OCI-LY1 (cell line): ENCODE data around the gene PRXL2C.

Source experiments
- H2AFZ ChIP-seq: fragments of 200-600 bp; sonication (generic), shearing (Covaris generic); 2 replicates; pipeline ENCODE4 v1.6.0; 2014; ENCODE audit warnings: antibody characterized with exemption, mild to moderate bottlenecking, low read length
- H3F3A ChIP-seq: fragments of 200-600 bp; sonication (generic), shearing (Covaris generic); 2 replicates; pipeline ENCODE4 v1.6.0; 2014; ENCODE audit warnings: mild to moderate bottlenecking, antibody characterized with exemption, low read length, moderate library complexity; ENCODE audit not compliant: insufficient read depth
- H3K27ac ChIP-seq: fragments of 200-600 bp; sonication (generic); 2 replicates; pipeline ENCODE4 v1.5.1; 2014; ENCODE audit warnings: low read length, mixed run types, mild to moderate bottlenecking, low read depth; ENCODE audit not compliant: poor library complexity, severe bottlenecking
- H3K27me3 ChIP-seq: fragments of 200-600 bp; sonication (generic); 2 replicates; pipeline ENCODE4 v1.6.0; 2014; ENCODE audit warnings: antibody characterized with exemption, mild to moderate bottlenecking, low read length, moderate library complexity; ENCODE audit not compliant: insufficient read depth
- H3K36me3 ChIP-seq: fragments of 200-600 bp; sonication (generic); 2 replicates; pipeline ENCODE4 v1.6.1; 2014; ENCODE audit warnings: mild to moderate bottlenecking, antibody characterized with exemption, low read length, moderate library complexity, mixed read lengths; ENCODE audit not compliant: insufficient read depth
- H3K4me1 ChIP-seq: fragments of 200-600 bp; sonication (generic); 2 replicates; pipeline ENCODE4 v1.5.1; 2014; ENCODE audit warnings: mild to moderate bottlenecking, low read length, moderate library complexity; ENCODE audit not compliant: insufficient read depth, severe bottlenecking
- H3K4me2 ChIP-seq: fragments of 200-600 bp; sonication (generic), shearing (Covaris generic); 2 replicates; pipeline ENCODE4 v1.6.1; 2014; ENCODE audit warnings: low read length
- H3K4me3 ChIP-seq: fragments of 200-600 bp; sonication (generic); 2 replicates; pipeline ENCODE4 v1.5.1; 2014; ENCODE audit warnings: low read length, low read depth, mild to moderate bottlenecking, mixed read lengths; ENCODE audit not compliant: poor library complexity, severe bottlenecking
- H3K79me2 ChIP-seq: fragments of 200-600 bp; shearing (Covaris generic); 2 replicates; pipeline ENCODE4 v1.6.1; 2016; ENCODE audit warnings: mixed run types, low read length, mixed read lengths; ENCODE audit not compliant: insufficient read depth
- H3K9ac ChIP-seq: fragments of 200-600 bp; sonication (generic), shearing (Covaris generic); 2 replicates; pipeline ENCODE4 v1.6.1; 2014; ENCODE audit warnings: mild to moderate bottlenecking, low read length, mixed read lengths
- H3K9me2 ChIP-seq: fragments of 200-600 bp; sonication (generic), shearing (Covaris generic); 2 replicates; pipeline ENCODE4 v1.6.1; 2014; ENCODE audit warnings: low read depth, mild to moderate bottlenecking, low read length, mixed read lengths
- H3K9me3 ChIP-seq: fragments of 200-600 bp; shearing (Covaris generic); 2 replicates; pipeline ENCODE4 v1.6.1; 2014; ENCODE audit warnings: low read length, mixed read lengths
- H4K20me1 ChIP-seq: fragments of 200-600 bp; sonication (generic), shearing (Covaris generic); 2 replicates; pipeline ENCODE4 v1.6.0; 2016; ENCODE audit warnings: mild to moderate bottlenecking, low read length; ENCODE audit not compliant: insufficient read depth
- EZH2 ChIP-seq: fragments of 200-600 bp; sonication (generic), shearing (Covaris generic); IDR thresholded peaks from 2 replicates; pipeline ENCODE4 v1.8.0; 2017; ENCODE audit warnings: borderline replicate concordance, mixed run types, mild to moderate bottlenecking, antibody characterized with exemption, low read length, moderate library complexity, mixed read lengths
- TF ChIP-seq, protein P1 (sequence below): fragments of 200-600 bp; sonication (generic), shearing (Covaris generic); IDR thresholded peaks from 2 replicates; pipeline ENCODE4 v1.5.1; 2017; ENCODE audit warnings: mild to moderate bottlenecking, antibody characterized with exemption, low read length, moderate library complexity, mixed read lengths

Gene PRXL2C

DNA sequence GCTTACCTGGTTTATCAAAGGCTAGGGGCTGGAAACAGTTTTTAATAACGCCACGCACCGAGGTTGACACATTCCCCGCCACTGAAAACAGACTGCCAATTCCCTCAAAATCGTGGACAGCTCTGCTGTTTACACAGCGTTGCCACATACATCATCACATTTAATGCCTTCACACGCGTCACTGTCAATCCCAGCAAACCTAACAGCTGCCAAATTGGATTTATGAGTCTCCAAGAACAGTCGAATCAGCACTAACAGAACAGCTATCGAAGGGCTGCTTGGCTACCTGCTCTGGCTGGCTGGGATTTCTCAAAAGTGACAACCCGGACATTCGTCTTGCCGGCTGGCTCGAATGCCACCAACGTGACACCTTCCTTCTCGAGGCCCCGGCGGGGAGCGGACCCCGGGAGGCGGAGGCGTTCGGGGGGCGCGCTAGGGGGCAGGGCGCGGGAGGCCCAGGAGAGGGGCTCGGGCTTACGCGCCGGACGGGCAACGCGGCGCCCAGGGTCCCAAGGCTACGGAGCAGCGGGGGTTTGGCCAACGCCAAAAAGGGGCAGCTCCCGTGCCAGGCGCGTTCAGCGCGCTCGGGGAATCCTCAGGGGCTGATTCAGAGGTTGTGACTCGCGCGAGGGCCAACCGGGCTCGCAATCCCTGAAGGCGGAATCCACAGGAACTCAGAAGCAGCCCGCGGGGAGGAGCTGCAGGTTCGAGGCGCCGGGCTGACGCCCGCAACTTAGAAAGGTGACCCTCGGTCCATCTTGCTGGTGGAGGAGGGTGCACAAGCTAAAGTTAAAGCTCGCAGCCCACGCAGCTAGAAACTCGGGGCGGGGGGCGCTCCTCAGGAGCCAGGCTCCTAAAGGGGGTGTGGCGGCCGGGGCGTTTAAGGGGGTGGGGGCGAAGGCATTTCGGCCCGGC lies 36.7 kb downstream of the PRXL2C start:
- Histone ChIP-seq H3K36me3 (no peaks in the 10 kb centered on the region), H3K79me2 (no peaks in the 10 kb centered on the region), H3K9me3 (no peaks in the 10 kb centered on the region), H3K4me1 (no peaks in the 10 kb centered on the region), H3K27me3 (no peaks in the 10 kb centered on the region), H3K4me3 (no peak overlapping the region), H3F3A (no peaks in the 10 kb centered on the region), H3K9me2 (no peaks in the 10 kb centered on the region), H3K4me2 (no peak overlapping the region), H4K20me1 (no peaks in the 10 kb centered on the region), H2AFZ (no peak overlapping the region), H3K27ac (no peak overlapping the region), H3K9ac (no peak overlapping the region)
- TF ChIP-seq, protein P1, sequence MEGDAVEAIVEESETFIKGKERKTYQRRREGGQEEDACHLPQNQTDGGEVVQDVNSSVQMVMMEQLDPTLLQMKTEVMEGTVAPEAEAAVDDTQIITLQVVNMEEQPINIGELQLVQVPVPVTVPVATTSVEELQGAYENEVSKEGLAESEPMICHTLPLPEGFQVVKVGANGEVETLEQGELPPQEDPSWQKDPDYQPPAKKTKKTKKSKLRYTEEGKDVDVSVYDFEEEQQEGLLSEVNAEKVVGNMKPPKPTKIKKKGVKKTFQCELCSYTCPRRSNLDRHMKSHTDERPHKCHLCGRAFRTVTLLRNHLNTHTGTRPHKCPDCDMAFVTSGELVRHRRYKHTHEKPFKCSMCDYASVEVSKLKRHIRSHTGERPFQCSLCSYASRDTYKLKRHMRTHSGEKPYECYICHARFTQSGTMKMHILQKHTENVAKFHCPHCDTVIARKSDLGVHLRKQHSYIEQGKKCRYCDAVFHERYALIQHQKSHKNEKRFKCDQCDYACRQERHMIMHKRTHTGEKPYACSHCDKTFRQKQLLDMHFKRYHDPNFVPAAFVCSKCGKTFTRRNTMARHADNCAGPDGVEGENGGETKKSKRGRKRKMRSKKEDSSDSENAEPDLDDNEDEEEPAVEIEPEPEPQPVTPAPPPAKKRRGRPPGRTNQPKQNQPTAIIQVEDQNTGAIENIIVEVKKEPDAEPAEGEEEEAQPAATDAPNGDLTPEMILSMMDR = no peak
- no peak for TF ChIP-seq EZH2

DNA sequence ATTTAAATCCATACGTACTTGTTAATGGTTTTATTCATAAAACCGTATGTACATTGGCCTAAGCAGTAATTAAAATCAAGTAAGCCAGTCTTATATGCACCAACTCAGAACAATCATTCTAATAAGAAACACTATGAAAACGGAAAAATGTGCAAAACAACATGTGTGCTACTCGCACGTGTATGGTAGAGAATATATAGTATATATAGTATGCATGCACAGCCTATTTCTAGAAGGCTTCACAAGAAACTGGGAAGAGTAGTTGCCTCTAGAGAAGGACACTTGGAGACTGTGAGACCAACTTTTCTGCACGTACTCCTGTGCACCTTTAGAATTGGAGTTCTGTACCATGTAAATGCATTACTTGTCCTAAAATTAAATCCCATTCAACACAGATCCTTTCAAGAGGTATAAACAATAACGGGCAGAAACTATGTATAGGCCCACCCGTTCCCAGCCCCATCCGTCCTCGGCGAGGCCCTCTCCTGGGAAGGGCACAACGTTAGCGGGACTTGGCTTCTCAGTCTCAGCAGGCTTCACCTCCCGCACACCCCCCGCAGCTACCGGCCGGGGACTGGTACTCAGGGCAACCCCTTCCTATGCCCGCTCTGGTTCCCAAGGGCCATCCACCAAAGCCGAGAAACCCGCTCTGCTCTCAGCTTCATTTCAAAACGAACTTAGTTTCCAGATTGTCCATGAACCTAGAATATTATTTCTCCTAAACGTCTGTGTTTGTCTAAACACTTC lies 37.5 kb downstream of the PRXL2C start:
- TF ChIP-seq EZH2 = no peak
- TF ChIP-seq, protein P1 = no peak
- no peak overlapping the region for H2AFZ ChIP-seq
- no peak overlapping the region for H3K4me3 ChIP-seq
- no peaks in the 10 kb centered on the region for H3K4me1 ChIP-seq
- H3K36me3 ChIP-seq = no peaks in the 10 kb centered on the region
- no peaks in the 10 kb centered on the region for H4K20me1 ChIP-seq
- H3K79me2 ChIP-seq = no peaks in the 10 kb centered on the region
- H3K27ac ChIP-seq = no peak overlapping the region
- H3F3A ChIP-seq = no peaks in the 10 kb centered on the region
- no peaks in the 10 kb centered on the region for H3K9me3 ChIP-seq
- no peak overlapping the region for H3K9ac ChIP-seq
- no peak overlapping the region for H3K4me2 ChIP-seq
- no peaks in the 10 kb centered on the region for H3K9me2 ChIP-seq
- H3K27me3 ChIP-seq = no peaks in the 10 kb centered on the region

DNA sequence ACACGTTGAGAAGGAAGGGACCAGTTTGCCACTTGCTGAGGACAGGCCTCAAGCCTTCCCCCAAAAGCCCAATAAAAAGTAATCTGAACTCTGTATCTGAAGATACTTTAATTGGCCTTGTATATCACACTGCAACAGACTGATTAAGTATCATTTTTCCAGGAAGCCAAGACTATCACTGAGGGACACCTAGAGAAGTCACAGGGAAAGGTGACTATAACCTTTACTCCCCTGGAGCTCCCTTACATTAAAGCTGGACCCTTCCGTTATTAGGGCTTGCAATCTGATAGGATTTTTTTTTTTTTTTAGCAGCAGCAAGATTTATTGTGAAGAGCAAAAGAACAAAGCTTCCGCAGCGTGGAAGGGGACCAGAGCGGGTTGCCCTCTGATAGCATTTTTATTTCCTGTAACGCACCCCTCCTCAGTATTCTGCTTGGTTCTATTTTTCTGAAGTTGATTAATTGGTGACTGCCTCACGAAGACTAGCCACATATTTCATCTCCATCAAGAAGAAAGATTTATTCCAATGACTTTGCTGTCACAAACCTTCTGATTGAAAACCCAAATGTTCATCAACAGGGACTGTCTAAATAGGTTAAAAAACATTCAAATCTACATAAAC lies 38.2 kb downstream of the PRXL2C start:
- no peaks in the 10 kb centered on the region for H3K36me3 ChIP-seq
- H3K79me2 ChIP-seq = no peaks in the 10 kb centered on the region
- TF ChIP-seq, protein P1 = no peak
- TF ChIP-seq EZH2 = no peak
- no peak overlapping the region for H3K9ac ChIP-seq
- H3K4me2 ChIP-seq = no peak overlapping the region
- H4K20me1 ChIP-seq = no peaks in the 10 kb centered on the region
- no peaks in the 10 kb centered on the region for H3K27me3 ChIP-seq
- H3K4me3 ChIP-seq = no peak overlapping the region
- H3K9me2 ChIP-seq = no peaks in the 10 kb centered on the region
- H3F3A ChIP-seq = no peaks in the 10 kb centered on the region
- H3K9me3 ChIP-seq = no peaks in the 10 kb centered on the region
- no peak overlapping the region for H3K27ac ChIP-seq
- H2AFZ ChIP-seq = no peak overlapping the region
- H3K4me1 ChIP-seq = no peaks in the 10 kb centered on the region
